ENCODE results near the gene ZNF132.
A peak's percentile ranks its signal among the peaks of the same experiment; 100 is the strongest.

ZNF132 gene

GRCh38 chr19:58385891-58386575 is 53.9 kb downstream of the ZNF132 start:
- DNase-seq = peak in 1 of 2 experiments; percentile 11

- DNase-seq = no peak
These were observed 54.6 kb downstream of the ZNF132 start for GRCh38 chr19:58385313-58385890.

GRCh38 chr19:58382997-58383603 is 56.9 kb downstream of the ZNF132 start:
- DNase-seq = no peak
